ENCODE results near the gene FUT7.

The FUT7 gene

GRCh38 chr9:137031904-137032640 lies at the start of gene FUT7:
TSS of gene FUT7 (minus strand) at chr9:137032088. CDS start at chr9:137031991, 97 bp downstream.
- DNase-seq, result peak; percentile 34 to 54

- no peak for DNase-seq
Measured at GRCh38 chr9:137080260-137081122, 48.6 kb upstream of the FUT7 start.

GRCh38 chr9:137079401-137079787 lies 47.5 kb upstream of the FUT7 start:
- no peak for DNase-seq

GRCh38 chr9:137078701-137079400 lies 47.0 kb upstream of the FUT7 start:
- no peak for DNase-seq

- no peak for DNase-seq
Measured at GRCh38 chr9:137077758-137078693, 46.1 kb upstream of the FUT7 start.

- DNase-seq, result peak; percentile 8 to 9
Measured at GRCh38 chr9:137077010-137077747, 45.3 kb upstream of the FUT7 start, which contains the start of gene UAP1L1. TSS of gene UAP1L1 (plus strand) at chr9:137077517. CDS start at chr9:137077533, 16 bp downstream.

- no peak for DNase-seq
Measured at GRCh38 chr9:137076636-137077009, 44.7 kb upstream of the FUT7 start.

- DNase-seq, result no peak
Measured at GRCh38 chr9:137075275-137075775, 43.4 kb upstream of the FUT7 start.

- DNase-seq, result no peak
Measured at GRCh38 chr9:137074657-137075274, 42.9 kb upstream of the FUT7 start.

- no peak for DNase-seq
Measured at GRCh38 chr9:137073992-137074399, 42.1 kb upstream of the FUT7 start.

GRCh38 chr9:137071282-137071681 lies 39.4 kb upstream of the FUT7 start:
- no peak for DNase-seq

GRCh38 chr9:137070906-137071275 lies 39.0 kb upstream of the FUT7 start:
- no peak for DNase-seq

GRCh38 chr9:137070201-137070905 lies 38.5 kb upstream of the FUT7 start, which contains the start of gene SAPCD2:
TSS of gene SAPCD2 (minus strand) at chr9:137070557. CDS start at chr9:137070460, 97 bp downstream.
- DNase-seq, result peak; percentile 84 to 86

- no peak for DNase-seq
Measured at GRCh38 chr9:137069508-137070091, 37.7 kb upstream of the FUT7 start.

- DNase-seq, result no peak
Measured at GRCh38 chr9:137068539-137069507, 36.9 kb upstream of the FUT7 start.

- DNase-seq, result peak; percentile 65 to 82
Measured at GRCh38 chr9:137067860-137068538, 36.1 kb upstream of the FUT7 start.

- no peak for DNase-seq
Measured at GRCh38 chr9:137066096-137066861, 34.4 kb upstream of the FUT7 start.
